HG03108 (cell line): Measurements from ENCODE around the gene ACHE.
"Not testable (repeated sequence)": the region's sequence is repeated elsewhere in the genome, so short reads cannot be mapped to it uniquely, and the experiment has no call there.

ENCODE experiments used
- ATAC-seq: cut with Tn5 transposase; IDR thresholded peaks from one replicate; pipeline ENCODE4 v1.9.1; 2021; ENCODE audit warnings: moderate library complexity; ENCODE audit not compliant: unreplicated experiment

ACHE gene

GRCh38 chr7:100865372-100865911 is 30.2 kb downstream of the ACHE start:
- no peak for ATAC-seq

DNA sequence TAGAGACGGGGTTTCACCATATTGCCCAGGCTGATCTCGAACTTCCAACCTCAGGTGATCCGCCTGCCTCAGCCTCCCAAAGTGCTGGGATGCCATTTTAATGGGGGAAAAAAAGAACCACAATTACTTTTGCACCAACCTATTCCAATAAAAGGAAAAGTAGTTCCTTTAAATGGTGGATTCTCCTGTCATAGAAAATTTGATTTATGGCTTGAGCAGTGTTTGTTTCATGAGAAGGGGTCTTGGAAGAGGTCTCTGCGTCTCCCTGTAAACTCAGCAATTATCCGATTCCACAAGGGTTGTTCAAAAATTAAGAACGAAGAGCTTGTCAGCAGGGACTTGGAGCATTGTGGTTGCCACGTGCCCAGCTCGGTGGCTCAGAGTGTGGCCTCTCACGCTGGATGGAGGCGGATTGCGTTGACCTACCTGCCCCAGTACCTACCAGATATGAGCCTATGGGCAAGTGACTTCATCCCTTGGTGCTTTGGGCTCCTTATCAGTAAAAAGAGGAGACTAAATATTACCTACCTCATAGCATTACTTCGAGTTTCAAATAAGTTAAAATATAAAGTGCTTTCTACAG is 31.3 kb downstream of the ACHE start:
- no peak for ATAC-seq

GRCh38 chr7:100863406-100863950 is 32.2 kb downstream of the ACHE start:
- ATAC-seq: no peak

GRCh38 chr7:100861616-100861985 is 34.1 kb downstream of the ACHE start:
- ATAC-seq: no peak

GRCh38 chr7:100860702-100861615 is 34.7 kb downstream of the ACHE start:
- no peak for ATAC-seq

DNA sequence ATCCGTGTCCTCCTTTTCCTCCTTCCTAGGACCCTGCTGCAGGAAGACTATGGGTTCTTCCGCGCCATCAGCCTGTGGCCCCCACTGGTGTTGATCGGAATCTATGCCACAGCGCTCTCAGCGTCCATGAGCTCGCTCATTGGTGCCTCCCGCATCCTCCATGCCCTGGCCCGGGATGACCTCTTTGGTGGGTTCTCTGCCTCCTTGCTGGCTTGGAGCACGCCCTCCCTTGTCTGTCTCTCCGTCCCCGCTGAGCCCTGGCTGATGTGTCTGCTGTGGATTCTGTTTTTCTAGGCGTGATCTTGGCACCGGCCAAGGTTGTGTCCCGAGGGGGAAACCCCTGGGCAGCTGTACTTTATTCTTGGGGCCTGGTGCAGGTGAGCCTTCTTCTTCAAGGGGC is 35.8 kb downstream of the ACHE start:
- no peak for ATAC-seq

- ATAC-seq: no peak
Observed at GRCh38 chr7:100856871-100857282, 38.8 kb downstream of the ACHE start.

DNA sequence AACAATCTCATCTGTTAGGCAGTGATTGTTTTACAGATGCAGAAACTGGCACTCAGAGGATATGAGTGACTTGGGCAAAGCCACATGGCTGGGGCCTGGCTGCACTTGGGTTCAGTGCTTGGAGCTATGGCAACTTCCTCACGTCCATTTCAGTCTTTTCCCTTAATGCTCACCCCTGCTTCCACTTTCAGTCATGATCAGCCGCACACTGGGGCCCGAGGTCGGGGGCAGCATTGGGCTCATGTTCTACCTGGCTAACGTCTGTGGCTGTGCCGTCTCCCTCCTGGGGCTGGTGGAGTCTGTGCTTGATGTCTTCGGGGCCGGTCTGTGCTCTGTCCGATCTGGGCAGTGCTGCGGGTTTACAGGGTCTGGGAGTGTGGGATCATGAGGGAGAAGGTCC is 40.2 kb downstream of the ACHE start:
- ATAC-seq: no peak

DNA sequence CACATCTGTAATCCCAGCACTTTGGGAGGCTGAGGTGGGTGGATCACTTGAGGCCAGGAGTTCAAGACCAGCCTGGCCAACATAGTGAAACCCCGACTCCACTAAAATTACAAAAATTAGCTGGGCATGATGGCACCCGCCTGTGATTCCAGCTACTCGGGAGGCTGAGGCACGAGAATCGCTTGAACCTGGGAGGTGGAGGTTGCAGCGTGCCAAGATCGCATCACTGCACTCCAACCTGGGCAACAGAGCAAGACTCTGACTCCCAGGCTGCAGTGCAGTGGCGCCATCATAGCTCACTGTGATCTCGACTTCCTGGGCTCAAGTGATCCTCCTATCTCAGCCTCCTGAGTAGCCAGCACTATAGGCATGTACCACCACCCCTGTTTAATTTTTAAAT is 40.8 kb downstream of the ACHE start:
- not testable (repeated sequence) for ATAC-seq

GRCh38 chr7:100854146-100854895 is 41.4 kb downstream of the ACHE start:
- ATAC-seq: no peak

DNA sequence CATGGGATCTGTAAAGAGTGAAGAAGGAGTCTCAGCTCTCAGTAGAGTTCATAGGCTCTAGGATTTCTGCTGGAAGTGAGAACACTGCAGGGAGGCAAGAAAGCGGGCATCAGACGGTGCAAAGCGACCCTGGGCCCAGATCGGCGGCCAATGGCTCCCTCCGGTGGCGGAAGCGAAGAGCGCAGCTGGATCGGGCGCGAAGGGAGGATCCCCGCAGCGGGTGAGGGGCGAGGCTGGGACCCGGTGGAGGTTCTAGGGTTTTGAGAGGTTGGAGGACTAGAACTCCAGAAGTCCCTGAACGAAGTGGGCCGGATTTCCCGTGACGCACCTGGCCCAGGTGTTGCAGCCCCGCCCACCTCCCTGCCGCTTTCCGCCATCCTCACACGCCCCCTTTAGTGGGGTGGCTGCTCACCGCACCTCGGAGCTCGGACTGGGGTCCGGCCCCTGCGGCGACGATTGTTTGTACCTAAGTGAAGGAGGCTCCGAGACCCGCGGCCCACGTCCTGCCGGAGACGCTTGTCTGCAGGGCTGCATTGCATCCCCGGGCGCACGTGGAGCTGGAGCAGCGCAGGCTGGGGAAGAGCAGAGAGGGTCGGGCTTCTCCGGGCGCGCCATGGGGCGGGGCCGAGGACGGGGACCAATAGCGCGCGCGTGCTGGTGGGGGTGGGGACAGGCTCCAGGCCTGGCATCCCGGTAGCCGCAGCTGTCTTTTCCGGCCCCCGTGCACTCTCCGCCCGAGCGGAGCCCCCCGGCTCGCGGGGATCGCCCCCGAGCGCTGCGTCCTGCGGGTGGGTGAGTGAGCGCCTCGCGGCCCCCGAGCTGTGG is 43.4 kb downstream of the ACHE start, which contains the start of gene SLC12A9:
SLC12A9 (plus strand) TSS at position 666 of the 825 bp plus-strand sequence. CDS start 1,485 bp downstream, outside the sequence.
- ATAC-seq: peak; percentile 91

- no peak for ATAC-seq
Observed at GRCh38 chr7:100847360-100847759, 48.3 kb downstream of the ACHE start.

- no peak for ATAC-seq
Observed at GRCh38 chr7:100840470-100841100, 55.1 kb downstream of the ACHE start.
